Activated CD4-positive, alpha-beta T cell treated with anti-CD3 and anti-CD28 coated beads for 48 hours (primary cell): ENCODE measurements around the gene OR14A16.
A peak's percentile ranks its signal among the peaks of the same experiment; 100 is the strongest.

ENCODE experiments used
- DNase-seq: peaks from one replicate; pipeline ENCODE4 v3.0.0-alpha.2; 2020

OR14A16 gene, protein sequence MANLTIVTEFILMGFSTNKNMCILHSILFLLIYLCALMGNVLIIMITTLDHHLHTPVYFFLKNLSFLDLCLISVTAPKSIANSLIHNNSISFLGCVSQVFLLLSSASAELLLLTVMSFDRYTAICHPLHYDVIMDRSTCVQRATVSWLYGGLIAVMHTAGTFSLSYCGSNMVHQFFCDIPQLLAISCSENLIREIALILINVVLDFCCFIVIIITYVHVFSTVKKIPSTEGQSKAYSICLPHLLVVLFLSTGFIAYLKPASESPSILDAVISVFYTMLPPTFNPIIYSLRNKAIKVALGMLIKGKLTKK

DNA sequence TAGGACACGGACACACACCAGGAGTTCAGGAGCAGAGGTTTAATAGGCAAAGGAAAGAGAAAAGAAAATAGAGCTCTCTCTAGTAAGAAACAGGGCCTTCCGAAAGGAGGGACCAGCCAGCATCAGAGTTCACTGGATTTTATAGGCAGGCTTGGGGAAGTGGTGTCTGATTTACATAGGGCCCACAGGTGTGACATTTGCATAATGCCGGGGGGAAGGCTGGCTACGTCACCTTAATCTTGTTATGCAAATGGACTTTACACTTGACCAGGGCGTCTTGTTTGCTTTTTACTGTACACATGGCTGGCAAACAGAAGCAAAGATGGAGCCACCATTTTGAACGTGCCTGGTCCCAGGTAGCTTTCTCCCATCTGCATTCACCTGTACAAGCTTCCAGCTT is at the start of gene OR14A16:
Gene OR14A16 (minus strand): TSS at position 97 of the 400 bp plus-strand sequence. CDS start 8,390 bp downstream, outside the sequence.
- no peak for DNase-seq

DNA sequence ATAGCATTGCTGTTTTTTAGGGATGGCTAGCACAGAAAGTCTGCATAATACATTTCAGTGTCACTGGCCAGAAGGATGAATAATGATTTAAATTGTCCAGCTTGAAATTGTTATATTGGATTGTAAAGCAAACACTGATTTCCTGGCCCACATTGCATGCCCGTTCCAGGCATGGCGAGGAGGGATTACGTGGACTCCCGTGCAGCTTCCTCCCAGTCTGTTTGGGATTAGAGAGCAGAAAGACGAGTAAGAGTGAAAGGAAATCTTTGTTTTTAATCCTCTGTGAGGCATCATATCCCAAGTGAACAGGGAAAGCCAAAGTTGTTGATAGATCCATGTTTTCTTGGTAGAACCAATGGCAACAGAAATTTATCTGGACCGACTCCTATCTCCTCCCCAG is 41.5 kb upstream of the OR14A16 start:
- DNase-seq: no peak

DNA sequence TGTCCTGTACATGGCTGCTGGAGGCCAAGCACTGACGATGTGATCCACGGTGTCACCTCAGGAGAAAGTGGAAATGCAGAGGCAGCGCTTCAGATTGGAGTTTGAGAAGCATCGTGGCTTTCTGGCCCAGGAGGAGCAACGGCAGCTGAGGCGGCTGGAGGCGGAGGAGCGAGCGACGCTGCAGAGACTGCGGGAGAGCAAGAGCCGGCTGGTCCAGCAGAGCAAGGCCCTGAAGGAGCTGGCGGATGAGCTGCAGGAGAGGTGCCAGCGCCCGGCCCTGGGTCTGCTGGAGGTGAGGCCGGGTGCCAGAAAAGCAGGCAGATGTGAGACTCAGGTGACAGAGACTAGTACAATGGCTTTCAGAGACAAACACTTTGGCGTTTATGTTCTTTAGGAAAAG is 40.7 kb upstream of the OR14A16 start:
- no peak for DNase-seq

DNA sequence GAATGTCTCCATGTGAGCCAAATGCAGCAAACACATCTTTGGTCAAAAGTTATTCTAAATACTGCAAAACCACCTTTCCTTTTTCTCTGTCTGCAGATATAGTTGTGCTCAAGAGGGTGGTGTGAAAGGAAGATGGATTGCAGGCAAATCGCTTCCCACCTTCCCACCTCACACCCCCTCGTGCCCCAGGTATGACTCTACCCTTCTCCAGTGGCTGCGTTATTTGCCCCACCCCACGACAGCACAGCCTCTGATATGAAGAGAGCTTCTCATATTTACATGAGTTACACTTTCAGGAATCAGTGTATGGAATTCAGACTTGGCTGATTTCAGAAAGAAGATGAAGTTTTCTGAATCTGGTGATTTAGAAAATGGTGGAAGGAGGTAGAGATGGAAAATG is 38.8 kb upstream of the OR14A16 start:
- DNase-seq: no peak

DNA sequence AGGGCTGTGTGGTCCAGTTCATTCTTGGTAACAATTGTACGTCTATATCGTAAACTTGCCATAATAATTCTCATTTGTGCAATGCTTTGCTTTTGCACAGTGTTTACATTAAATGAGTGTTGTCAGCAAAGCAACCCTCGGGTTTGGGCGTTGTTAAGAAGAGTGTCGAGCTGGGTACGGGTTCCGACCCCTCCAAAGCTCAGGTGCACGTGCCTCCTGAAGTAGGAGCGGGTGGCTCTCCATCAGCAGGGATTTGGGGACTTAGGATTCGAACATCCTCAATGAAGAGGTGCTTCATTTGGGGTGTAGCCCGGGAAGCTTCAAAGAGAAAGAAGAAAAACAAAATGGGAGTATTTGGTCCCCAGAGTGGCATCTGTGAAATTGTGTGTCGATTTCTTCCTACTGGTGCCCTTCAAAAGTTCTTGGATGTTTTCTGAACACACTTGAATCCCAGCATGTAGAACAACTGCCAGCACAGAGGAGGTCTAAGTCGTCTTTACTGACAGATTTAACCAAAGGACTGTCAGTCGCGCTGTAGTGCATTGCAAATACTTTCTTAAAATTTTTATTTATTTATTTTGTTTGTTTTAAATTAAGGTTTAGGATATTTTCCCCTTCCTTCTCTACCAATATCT is 34.2 kb upstream of the OR14A16 start:
- no peak for DNase-seq

DNA sequence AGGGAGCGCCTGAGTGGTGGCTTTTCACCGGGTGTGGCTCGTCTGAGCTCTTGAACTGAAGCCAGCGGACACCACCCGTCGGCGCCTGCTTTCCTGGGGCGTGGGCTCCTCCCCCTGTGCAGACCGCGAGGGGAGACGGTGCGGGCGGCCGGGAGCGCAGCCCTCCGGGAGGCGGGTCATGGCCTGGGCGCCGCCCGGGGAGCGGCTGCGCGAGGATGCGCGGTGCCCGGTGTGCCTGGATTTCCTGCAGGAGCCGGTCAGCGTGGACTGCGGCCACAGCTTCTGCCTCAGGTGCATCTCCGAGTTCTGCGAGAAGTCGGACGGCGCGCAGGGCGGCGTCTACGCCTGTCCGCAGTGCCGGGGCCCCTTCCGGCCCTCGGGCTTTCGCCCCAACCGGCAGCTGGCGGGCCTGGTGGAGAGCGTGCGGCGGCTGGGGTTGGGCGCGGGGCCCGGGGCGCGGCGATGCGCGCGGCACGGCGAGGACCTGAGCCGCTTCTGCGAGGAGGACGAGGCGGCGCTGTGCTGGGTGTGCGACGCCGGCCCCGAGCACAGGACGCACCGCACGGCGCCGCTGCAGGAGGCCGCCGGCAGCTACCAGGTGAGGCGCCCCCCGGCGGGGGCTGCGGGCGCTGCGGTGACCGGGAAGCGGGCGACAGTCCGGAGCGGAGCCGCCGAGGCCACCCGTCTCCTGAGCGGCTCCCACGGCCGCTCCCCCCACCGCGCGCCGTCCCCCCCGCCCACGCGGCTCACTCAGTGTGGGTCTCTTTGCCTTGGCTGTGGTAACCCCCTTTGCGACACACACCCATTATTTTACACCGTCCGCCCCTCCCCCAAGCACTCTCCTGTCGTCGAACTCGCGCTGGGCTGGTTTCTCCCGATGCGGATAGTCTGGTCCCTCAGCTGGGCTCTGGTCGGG is 33.4 kb upstream of the OR14A16 start, which contains the start of gene TRIM58:
Gene TRIM58 (plus strand): TSS at position 119 of the 916 bp plus-strand sequence. CDS start 60 bp downstream, at position 179.
- DNase-seq: peak; percentile 49

DNA sequence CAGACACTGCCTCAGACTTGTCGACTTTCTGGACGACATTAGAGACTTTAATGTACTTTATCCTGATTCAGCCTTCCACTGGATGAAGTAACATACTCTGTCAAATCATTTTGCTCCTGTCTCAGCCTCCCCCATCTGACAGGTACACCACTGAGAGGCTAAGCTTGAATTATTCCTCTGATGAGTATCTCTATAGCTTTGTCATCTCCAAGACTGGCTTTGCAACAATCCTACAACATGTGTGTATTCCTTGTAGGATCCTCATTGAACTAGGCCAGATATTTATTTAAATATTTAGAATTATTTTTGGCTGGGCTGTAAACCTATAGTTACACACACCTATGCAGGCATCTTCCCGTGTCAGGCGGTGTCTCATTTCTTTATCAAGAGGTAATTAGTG is 32.0 kb upstream of the OR14A16 start:
- DNase-seq: no peak

DNA sequence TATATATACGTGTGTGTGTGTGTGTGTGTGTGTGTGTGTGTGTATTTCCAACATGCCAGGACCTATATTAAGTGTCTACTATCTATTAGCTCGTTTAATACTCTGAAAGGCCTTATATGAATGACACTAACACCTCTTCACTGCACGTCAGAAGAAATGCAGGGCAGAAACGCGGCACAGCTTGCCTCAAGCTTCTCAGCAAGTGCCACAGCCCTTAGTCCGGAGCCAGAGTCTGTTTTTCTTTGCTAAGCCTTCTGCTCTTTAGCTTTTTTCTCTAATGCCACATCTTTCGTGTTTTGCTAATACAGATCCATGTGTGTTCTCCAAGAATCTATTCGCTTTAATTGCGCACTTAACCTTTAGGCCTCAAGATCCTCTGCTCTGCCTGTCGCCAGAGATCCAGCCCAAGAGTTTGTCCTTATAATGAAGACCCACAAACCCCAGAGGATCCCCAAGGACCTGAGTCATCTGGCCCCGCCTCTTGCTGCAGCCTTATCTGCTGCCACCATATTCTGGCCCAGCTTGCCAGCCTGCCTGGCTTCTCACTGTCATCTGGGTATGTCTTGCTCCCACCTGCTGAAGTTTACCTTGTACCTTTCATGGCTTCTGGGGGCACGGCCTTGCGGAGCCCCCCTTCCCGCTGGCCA is 31.1 kb upstream of the OR14A16 start:
- DNase-seq: no peak

DNA sequence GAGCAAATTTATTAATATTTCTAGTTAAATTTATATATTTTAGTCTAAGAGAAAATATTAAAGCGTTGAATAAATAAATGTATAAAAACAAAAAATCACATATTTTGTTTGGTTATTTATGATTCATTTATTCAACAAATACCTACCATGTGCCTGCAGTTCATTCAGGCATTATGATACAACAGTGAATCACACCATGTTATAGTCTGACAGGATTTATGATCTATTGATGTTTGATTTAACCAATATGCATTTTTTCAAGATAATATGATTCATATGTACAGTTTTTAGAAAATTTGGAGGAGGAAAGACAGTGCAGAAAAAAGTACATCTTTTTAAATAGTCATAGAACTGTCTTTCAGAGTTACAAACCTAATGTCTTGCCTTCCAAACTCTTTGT is 25.7 kb upstream of the OR14A16 start:
- DNase-seq: no peak

DNA sequence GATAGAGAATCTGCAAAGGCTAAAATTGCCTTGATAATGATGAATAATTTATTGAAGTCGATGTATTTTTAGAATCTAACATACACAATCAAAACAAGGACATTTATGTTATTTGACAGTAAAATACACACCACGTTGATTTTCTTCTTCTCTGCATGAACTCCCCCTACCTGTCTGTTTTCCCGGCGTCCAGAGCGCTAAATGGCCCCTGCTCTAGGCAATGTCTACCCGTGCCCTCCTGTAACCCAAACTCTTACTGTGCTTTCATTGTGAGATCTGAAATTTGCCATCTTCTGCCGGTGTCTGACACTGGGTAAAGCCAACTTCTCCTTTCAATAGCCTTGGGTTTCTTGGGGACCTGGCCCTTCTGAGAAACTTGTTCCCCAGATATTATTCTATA is 24.4 kb upstream of the OR14A16 start:
- no peak for DNase-seq

DNA sequence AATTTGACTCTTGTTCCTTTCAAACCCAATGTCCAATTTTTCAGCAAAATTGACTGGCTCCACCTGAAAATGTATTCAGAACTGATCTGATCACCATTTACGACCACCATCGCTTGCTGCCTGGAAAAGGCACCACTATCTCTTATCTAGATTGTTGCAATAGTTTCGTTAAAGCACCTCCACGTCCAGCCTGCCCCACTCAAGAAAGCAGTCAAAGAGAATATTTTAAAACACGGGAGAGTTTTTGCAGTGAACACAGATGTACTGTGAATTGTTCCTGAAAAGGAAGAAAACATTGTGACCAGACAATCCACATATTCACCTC is 21.7 kb upstream of the OR14A16 start:
- no peak for DNase-seq

DNA sequence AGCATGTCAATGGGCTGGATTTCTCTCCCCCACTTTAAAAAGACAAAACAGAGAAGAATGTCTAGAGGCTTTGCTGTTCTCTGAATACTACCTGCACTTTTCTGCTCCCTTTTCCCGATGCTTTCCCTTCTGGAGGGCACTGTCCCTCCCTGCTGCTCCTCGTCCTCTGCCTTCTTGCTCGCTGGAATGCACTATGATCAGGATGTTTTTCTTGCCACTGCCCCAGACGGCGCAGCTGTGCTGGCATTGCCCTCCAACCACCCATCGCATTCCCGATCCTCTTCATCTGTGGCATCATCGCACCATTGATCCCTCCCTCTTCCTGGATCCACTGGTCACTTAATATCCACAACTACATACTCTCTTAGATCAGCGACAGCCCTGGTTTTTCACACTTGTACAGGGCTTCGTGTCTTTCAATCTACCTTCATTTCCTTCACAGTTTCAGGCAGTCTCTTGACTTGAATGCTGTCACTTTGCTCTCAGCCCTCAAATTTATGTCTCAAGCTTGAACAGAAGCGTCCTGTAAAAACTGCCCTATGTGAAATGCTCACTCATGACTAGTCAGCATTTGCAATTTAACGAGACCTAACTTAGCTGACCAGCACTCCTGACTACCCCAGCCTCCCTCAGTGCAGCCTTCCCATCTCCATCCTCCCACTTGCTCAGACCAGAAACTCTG is 21.2 kb upstream of the OR14A16 start:
- DNase-seq: no peak

DNA sequence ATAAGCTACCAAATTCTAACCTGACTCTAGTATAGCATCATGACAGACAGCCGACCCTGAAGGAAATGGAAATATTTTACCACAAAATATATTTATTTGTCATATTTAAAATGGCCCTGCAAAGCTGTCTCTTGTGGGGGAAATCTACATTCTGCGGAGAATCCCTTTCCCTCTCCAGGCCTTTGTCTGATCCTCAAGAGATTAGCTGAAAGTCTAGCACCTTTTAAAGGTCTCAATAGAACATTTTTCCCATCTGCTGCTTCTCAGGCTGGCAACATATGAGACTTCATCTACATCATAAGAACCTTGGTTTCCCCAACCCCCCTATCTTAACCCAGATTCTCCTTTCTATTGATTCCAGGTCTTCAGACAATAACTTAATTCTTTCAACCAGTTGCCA is 19.5 kb upstream of the OR14A16 start:
- DNase-seq: no peak

DNA sequence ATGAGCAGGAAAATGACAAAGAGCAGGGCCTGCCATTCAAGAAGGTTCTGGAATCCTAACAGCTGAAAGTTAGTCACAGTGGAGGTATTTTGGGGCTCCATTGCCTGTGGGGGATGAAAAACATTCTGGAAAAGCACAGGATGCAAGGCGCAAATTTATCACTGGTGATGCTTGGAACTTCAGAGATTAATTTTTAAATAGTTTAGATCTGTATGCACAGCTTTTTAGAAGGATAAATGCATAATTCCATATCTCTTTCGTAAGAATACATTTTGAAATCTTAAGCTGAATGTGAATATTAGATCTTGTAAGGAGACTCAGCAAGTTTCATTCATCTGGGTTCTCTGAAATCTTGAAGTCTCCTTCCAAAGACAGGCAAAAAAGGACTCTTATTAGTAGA is 17.9 kb upstream of the OR14A16 start, which contains the start of gene OR11L1:
Gene OR11L1 (minus strand): TSS at position 101 of the 400 bp plus-strand sequence. CDS start 0 bp downstream, at position 101.
- DNase-seq: no peak

DNA sequence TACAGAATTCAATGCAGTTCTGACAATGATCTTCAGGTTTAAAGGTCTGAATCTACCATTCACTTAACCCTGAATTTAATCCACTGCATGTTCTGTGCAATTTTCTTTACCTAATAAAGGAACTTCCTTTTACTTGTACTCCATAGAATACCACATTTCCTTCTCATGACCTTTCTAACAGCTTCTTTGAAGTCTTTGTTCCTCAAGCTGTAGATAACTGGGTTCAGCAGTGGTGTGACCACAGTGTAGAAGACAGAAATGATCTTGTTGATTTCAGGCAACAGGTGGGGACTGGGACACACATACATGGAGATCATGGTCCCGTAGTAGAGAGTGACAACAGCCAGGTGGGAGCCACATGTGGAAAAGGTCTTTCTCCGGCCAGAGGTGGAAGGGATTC is 16.9 kb upstream of the OR14A16 start:
- DNase-seq: no peak

DNA sequence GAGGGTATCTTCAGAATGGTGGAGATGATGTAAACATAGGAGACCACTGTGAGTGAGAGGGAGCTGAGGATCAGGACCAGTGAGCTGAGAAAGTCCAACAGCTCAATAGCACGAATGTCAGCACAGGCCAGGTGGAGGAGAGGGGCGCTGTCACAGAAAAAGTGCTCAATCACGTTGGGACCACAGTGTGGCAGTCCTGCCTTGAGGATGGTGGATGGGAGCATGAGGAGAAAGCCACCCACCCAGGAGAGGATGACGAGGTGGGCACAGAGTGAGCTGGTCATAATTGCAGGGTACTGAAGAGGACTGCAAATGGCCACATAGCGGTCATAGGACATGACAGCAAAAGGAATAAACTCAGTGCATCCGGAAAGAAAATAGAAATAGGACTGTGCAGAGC is 9.7 kb upstream of the OR14A16 start:
- DNase-seq: no peak

DNA sequence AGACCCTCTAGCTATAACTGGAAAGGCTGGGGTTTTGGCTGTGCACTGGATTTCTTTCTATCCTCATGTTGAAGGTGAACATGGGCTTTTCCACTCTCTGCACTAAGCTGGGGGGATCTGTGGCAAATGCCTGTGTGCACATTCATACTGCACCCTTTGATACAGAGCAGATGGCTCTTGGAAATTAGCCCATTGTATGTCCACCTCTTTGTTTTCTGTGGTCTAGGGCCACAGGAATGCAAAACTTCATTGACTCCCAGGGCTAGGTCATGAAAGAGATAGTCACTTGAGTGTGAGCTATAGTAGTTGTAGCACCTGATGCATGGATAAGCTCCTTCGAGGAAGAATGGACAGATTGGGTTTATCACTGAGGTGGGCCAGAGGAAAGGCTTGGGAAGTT is 5.7 kb upstream of the OR14A16 start:
- DNase-seq: no peak

DNA sequence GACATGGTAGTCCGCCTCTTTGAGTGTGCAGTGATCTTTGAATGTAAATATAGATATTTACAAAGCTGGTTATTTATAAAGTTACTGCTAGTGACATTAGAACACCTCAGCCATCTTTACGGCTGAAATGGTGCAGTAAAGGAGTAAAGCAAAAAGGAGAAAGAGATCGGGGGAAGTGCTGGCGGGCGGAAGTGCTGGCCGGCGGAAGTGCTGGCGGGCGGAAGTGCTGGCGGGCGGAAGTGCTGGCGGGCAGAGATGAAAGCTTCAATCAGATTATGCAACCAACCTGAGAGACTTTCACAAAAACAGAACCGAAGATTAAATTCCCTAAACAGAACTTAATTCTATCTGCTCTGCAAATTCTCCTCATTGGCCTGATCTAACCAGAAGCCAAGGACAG is 1.4 kb upstream of the OR14A16 start:
- no peak for DNase-seq

DNA sequence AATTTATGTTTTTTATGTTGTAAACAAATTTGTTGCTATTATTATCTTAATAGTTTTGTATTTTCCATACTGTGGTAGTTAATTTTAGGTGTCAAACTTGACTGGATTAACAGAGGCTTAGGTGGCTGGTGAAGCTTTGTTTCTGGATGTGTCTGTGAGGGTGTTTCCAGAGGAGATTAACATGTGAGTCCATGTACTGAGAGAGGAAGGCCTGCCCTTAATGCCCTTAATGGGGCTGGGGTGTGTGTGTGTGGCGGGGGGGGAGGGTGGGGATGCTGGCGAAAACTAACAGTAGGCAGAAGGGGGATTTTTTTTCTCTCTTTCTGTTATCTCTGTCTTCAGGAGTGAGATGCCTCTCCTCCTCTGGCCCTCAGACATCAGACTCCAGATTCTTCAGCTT is 1.9 kb downstream of the OR14A16 start:
- DNase-seq: no peak

DNA sequence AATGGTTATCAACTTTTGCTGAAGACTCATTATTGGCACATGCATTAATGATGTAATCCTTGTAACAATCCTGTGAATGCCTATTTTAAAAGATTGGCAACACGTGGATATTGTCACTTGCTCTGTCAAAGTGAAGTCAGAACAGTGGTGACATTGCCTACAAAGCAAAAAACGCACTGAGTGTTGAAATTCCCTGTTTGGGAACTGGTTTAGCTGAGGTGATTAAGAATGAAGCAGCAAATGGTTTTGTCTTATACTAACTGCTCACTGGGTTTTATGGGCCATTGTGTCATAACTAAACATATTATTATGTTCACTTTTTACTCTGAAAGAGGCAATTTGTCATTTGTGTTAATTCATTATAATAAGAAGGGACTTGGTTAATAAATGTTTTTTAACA is 11.3 kb downstream of the OR14A16 start:
- no peak for DNase-seq

DNA sequence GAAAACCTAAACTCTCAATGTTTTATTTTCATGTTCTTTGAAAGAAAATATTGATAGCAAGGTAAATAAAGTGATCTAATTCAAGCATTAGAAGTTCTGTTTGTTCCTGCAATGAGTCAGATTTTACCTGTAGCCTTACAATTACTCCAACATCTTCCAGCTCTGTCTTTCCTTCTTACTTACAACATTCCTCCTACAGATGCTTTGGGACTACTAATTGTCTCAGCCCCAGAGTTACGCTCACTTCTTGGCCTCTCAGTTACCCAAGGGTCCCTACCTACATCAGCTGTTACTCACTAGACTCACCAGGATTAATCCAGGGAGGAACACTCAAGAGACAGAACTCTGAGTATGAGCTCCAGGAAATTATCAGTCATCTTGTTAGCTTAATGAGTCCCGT is 26.4 kb downstream of the OR14A16 start:
- no peak for DNase-seq

DNA sequence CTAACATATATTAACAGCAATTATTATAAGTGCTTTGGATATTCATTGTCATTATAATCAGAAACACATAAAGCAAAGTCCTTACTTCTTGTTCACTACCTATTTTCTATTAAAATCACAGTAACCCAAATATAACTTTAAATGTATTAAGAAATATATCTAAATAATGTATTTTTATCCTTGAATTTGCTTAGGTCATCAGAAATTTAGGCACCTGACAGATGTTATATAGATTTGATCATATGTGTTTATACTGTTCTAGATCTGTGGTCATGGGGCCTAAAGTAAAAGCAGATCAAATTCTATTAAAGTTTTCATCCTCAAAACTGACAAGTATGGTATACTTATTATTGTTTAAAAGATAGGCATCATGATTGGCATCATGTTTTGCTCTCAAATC is 54.3 kb downstream of the OR14A16 start:
- DNase-seq: no peak
